Mammary epithelial cell (primary cell): ENCODE measurements around the gene AMIGO1.

Source experiments
- EZH2 ChIP-seq: IDR thresholded peaks from 2 replicates; pipeline ENCODE4 v1.6.1; 2012; ENCODE audit warnings: low read length, inconsistent platforms, borderline replicate concordance
- TF ChIP-seq, protein P1 (sequence below), 2 donors: IDR thresholded peaks in 1 of 2; conservative IDR thresholded peaks in 1 of 2; 2 replicates each; pipeline ENCODE4 v1.5.1; 2011 to 2012; ENCODE audit warnings: inconsistent platforms in 2 of 2, low read length in 2 of 2, mild to moderate bottlenecking in 2 of 2, control low read depth in 1 of 2, low read depth in 1 of 2; ENCODE audit not compliant: insufficient read depth in 1 of 2; ENCODE audit errors: extremely low read depth in 1 of 2

DNA sequence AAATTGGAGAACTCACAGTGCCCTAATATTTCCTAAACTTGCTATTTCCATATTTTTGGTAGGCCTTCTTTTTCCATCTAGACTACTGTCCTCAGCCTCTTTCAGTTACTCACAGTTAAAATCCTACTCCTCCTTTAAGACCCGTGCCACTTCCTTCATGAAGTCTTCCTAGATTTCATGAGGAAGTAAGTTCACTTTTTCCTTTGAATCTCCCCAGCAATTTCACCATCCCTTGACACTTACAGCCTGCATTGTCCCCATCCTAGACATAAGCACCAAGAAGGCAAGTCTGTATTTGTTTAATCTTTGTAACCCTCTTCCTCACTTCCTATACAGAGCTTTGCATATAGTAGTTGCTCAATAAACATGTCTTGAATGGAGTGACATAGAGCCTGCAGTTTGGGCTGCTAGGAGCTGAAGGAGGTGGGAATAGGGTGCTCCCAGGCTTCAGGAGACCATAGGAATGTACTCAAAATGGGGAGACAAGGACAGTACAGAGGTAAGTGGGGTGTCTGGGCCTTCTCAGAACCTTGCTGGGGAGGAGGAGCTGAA lies 24.9 kb upstream of the AMIGO1 start:
- TF ChIP-seq, protein P1, sequence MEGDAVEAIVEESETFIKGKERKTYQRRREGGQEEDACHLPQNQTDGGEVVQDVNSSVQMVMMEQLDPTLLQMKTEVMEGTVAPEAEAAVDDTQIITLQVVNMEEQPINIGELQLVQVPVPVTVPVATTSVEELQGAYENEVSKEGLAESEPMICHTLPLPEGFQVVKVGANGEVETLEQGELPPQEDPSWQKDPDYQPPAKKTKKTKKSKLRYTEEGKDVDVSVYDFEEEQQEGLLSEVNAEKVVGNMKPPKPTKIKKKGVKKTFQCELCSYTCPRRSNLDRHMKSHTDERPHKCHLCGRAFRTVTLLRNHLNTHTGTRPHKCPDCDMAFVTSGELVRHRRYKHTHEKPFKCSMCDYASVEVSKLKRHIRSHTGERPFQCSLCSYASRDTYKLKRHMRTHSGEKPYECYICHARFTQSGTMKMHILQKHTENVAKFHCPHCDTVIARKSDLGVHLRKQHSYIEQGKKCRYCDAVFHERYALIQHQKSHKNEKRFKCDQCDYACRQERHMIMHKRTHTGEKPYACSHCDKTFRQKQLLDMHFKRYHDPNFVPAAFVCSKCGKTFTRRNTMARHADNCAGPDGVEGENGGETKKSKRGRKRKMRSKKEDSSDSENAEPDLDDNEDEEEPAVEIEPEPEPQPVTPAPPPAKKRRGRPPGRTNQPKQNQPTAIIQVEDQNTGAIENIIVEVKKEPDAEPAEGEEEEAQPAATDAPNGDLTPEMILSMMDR (conservative IDR thresholded peaks at IDR 0.05 in 1 of 2, IDR thresholded peaks at IDR 0.05 in 1 of 2; ENCODE audit: extremely low read depth in 1 of 2, insufficient read depth in 1 of 2, low read depth in 1 of 2, low read length in 2 of 2), result no peak
- TF ChIP-seq EZH2, result no peak
